WTC11 (cell line): Measurements from ENCODE around the gene PSG3.
"Not testable (repeated sequence)": the region's sequence is repeated elsewhere in the genome, so short reads cannot be mapped to it uniquely, and the experiment has no call there.

Source experiments
- ESRRA ChIP-seq: sonication (generic); formaldehyde crosslinking; IDR thresholded peaks from 2 replicates; pipeline ENCODE4 v1.8.1; 2022; ENCODE audit warnings: mild to moderate bottlenecking, missing genetic modification reagents, borderline replicate concordance
- NR3C1 ChIP-seq: sonication (generic); formaldehyde crosslinking; conservative IDR thresholded peaks from 2 replicates; pipeline ENCODE4 v1.8.1; 2023; ENCODE audit warnings: low read depth, mild to moderate bottlenecking, missing genetic modification reagents
- USF2 ChIP-seq: sonication (generic); formaldehyde crosslinking; IDR thresholded peaks from 2 replicates; pipeline ENCODE4 v1.8.1; 2023; ENCODE audit warnings: mild to moderate bottlenecking, missing genetic modification reagents, moderate library complexity
- ZBTB21 ChIP-seq: sonication (generic); formaldehyde crosslinking; IDR thresholded peaks from 2 replicates; pipeline ENCODE4 v1.8.1; 2023; ENCODE audit warnings: mild to moderate bottlenecking, missing genetic modification reagents, borderline replicate concordance
- TF ChIP-seq, protein P1 (sequence below): sonication (generic); formaldehyde crosslinking; IDR thresholded peaks from 2 replicates; pipeline ENCODE4 v1.8.1; 2023; ENCODE audit warnings: mild to moderate bottlenecking, missing genetic modification reagents, moderate library complexity
- TF ChIP-seq, protein P2 (sequence below): fragments of 200-600 bp; IDR thresholded peaks from 2 replicates; pipeline ENCODE4 v1.8.0; 2022; ENCODE audit warnings: antibody characterized with exemption
- TF ChIP-seq, protein P3 (sequence below): sonication (generic); formaldehyde crosslinking; IDR thresholded peaks from 2 replicates; pipeline ENCODE4 v1.8.0; 2022; ENCODE audit warnings: mild to moderate bottlenecking, missing genetic modification reagents

DNA sequence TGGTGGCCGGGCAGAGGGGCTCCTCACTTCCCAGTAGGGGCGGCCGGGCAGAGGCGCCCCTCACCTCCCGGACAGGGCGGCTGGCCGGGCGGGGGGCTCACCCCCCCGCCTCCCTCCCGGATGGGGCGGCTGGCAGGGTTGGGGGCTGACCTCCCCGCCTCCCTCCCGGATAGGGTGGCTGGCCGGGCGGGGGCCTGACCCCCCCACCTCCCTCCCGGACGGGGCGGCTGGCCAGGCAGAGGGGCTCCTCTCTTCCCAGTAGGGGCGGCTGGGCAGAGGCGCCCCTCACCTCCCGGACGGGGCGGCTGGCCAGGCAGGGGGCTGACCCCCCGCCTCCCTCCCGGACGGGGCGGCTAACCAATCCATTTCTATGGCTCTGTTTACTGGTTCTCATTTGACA, 64.0 kb downstream of the PSG3 start:
- TF ChIP-seq, protein P1, sequence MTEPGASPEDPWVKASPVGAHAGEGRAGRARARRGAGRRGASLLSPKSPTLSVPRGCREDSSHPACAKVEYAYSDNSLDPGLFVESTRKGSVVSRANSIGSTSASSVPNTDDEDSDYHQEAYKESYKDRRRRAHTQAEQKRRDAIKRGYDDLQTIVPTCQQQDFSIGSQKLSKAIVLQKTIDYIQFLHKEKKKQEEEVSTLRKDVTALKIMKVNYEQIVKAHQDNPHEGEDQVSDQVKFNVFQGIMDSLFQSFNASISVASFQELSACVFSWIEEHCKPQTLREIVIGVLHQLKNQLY (CRISPR knock-in tag): not testable (repeated sequence)
- not testable (repeated sequence) for TF ChIP-seq USF2; ESRRA (CRISPR knock-in tag); ZBTB21 (CRISPR knock-in tag); NR3C1
- TF ChIP-seq, protein P2, sequence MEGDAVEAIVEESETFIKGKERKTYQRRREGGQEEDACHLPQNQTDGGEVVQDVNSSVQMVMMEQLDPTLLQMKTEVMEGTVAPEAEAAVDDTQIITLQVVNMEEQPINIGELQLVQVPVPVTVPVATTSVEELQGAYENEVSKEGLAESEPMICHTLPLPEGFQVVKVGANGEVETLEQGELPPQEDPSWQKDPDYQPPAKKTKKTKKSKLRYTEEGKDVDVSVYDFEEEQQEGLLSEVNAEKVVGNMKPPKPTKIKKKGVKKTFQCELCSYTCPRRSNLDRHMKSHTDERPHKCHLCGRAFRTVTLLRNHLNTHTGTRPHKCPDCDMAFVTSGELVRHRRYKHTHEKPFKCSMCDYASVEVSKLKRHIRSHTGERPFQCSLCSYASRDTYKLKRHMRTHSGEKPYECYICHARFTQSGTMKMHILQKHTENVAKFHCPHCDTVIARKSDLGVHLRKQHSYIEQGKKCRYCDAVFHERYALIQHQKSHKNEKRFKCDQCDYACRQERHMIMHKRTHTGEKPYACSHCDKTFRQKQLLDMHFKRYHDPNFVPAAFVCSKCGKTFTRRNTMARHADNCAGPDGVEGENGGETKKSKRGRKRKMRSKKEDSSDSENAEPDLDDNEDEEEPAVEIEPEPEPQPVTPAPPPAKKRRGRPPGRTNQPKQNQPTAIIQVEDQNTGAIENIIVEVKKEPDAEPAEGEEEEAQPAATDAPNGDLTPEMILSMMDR: not testable (repeated sequence)
- TF ChIP-seq, protein P3, sequence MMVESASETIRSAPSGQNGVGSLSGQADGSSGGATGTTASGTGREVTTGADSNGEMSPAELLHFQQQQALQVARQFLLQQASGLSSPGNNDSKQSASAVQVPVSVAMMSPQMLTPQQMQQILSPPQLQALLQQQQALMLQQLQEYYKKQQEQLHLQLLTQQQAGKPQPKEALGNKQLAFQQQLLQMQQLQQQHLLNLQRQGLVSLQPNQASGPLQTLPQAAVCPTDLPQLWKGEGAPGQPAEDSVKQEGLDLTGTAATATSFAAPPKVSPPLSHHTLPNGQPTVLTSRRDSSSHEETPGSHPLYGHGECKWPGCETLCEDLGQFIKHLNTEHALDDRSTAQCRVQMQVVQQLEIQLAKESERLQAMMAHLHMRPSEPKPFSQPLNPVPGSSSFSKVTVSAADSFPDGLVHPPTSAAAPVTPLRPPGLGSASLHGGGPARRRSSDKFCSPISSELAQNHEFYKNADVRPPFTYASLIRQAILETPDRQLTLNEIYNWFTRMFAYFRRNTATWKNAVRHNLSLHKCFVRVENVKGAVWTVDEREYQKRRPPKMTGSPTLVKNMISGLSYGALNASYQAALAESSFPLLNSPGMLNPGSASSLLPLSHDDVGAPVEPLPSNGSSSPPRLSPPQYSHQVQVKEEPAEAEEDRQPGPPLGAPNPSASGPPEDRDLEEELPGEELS: not testable (repeated sequence)
